ENCODE measurements around the gene MEGF11. TPM values are rescaled to one million over a fixed set of nuclear protein-coding genes. Genes with fewer than 3 reads are reported as not detected.

The MEGF11 gene
- total RNA-seq, 2 donors from 2014 or later: not detected

GRCh38 chr15:65856821-65857455, 396.6 kb downstream of the MEGF11 start:
- Histone ChIP-seq H3K9me3 (no peaks in the 10 kb centered on the region), H3K27me3 (no peaks in the 10 kb centered on the region), H3K36me3 (no peaks in the 10 kb centered on the region), H3K4me1 (no peaks in the 10 kb centered on the region), H3K9ac (ENCODE audit: low read depth in 2 of 2, low read length in 2 of 2) (no peak overlapping the region), H3K4me3 (no peak overlapping the region), H3K27ac (no peak overlapping the region)
- peak; percentile 86 for DNase-seq
- peak; percentile 90 for TF ChIP-seq CTCF (IDR thresholded peaks at IDR 0.05)
- intact Hi-C loops (cut with DNase I): loop anchor here (2.0 kb wide), 1 partner anchor 218 kb away; no protein-coding TSS in a partner anchor

- no peak for DNase-seq
- Histone ChIP-seq H3K36me3 (no peaks in the 10 kb centered on the region), H3K27me3 (no peaks in the 10 kb centered on the region), H3K9ac (ENCODE audit: low read depth in 2 of 2, low read length in 2 of 2) (no peak overlapping the region), H3K27ac (no peak overlapping the region), H3K4me3 (no peak overlapping the region), H3K9me3 (no peaks in the 10 kb centered on the region), H3K4me1 (no peaks in the 10 kb centered on the region)
- intact Hi-C loops (cut with DNase I): no loop called here
- no peak for TF ChIP-seq CTCF (IDR thresholded peaks at IDR 0.05)
Measured at GRCh38 chr15:65851981-65852380, 401.6 kb downstream of the MEGF11 start.

GRCh38 chr15:65847989-65848388, 405.6 kb downstream of the MEGF11 start:
- no peaks in the 10 kb centered on the region for H3K4me1 ChIP-seq
- intact Hi-C loops (cut with DNase I): no loop called here
- H3K36me3 ChIP-seq: no peaks in the 10 kb centered on the region
- H3K4me3 ChIP-seq: no peak overlapping the region
- no peaks in the 10 kb centered on the region for H3K9me3 ChIP-seq
- no peaks in the 10 kb centered on the region for H3K27me3 ChIP-seq
- no peak overlapping the region for H3K27ac ChIP-seq
- peak overlapping the region in 1 of 2 donors; percentile 19 for H3K9ac ChIP-seq (ENCODE audit: low read depth in 2 of 2, low read length in 2 of 2)
- no peak for DNase-seq
- no peak for TF ChIP-seq CTCF (IDR thresholded peaks at IDR 0.05)

GRCh38 chr15:65845826-65846519, 407.6 kb downstream of the MEGF11 start:
- intact Hi-C loops (cut with DNase I): no loop called here
- no peak for DNase-seq
- Histone ChIP-seq H3K4me1 (no peaks in the 10 kb centered on the region), H3K9me3 (no peaks in the 10 kb centered on the region), H3K9ac (ENCODE audit: low read depth in 2 of 2, low read length in 2 of 2) (no peak overlapping the region), H3K36me3 (no peaks in the 10 kb centered on the region), H3K4me3 (no peak overlapping the region), H3K27me3 (no peaks in the 10 kb centered on the region), H3K27ac (no peak overlapping the region)
- TF ChIP-seq CTCF (IDR thresholded peaks at IDR 0.05): no peak

Small RNA genes within 50 kb of the gene (microRNA-seq; reads per million reads assigned to microRNA genes)
- gene MIR4311: not detected

Other genes with a start within 250 kb of the MEGF11 start
- gene DIS3L, start 39.8 kb upstream of the MEGF11 start, total RNA-seq: 10 to 100 TPM; 17.2 to 19.9 TPM
- 10 to 100 TPM in 1 of 2 donors, 1 to 10 TPM in 1; 2.9 to 10.6 TPM for gene TIPIN, start 102.9 kb upstream of the MEGF11 start, total RNA-seq
- gene MAP2K1, start 133.2 kb upstream of the MEGF11 start, total RNA-seq: 10 to 100 TPM; 50.0 to 53.2 TPM
- 10 to 100 TPM; 17.2 to 21.3 TPM for gene SNAPC5, start 244.0 kb upstream of the MEGF11 start, total RNA-seq